Measurements from ENCODE around the gene ADAM11. TPM values are rescaled to one million over a fixed set of nuclear protein-coding genes. Genes with fewer than 3 reads are reported as not detected.

Gene ADAM11
- polyA plus RNA-seq, 1 donor, result 2.8 TPM

GRCh38 chr17:44775838-44776621, 17.2 kb downstream of the ADAM11 start:
- no peak for DNase-seq

- DNase-seq, result no peak
Measured at GRCh38 chr17:44776628-44777393, 18.0 kb downstream of the ADAM11 start.

GRCh38 chr17:44777394-44778348, 18.9 kb downstream of the ADAM11 start:
- DNase-seq, result no peak

- DNase-seq, result no peak
Measured at GRCh38 chr17:44778656-44779210, 19.9 kb downstream of the ADAM11 start.

- DNase-seq, result peak; percentile 71
Measured at GRCh38 chr17:44779211-44780025, 20.6 kb downstream of the ADAM11 start.

- DNase-seq, result no peak
Measured at GRCh38 chr17:44780161-44780560, 21.4 kb downstream of the ADAM11 start.

GRCh38 chr17:44780845-44781480, 22.2 kb downstream of the ADAM11 start:
- no peak for DNase-seq

GRCh38 chr17:44781551-44782325, 22.9 kb downstream of the ADAM11 start:
- no peak for DNase-seq

GRCh38 chr17:44782326-44782850, 23.6 kb downstream of the ADAM11 start:
- no peak for DNase-seq

GRCh38 chr17:44785921-44786320, 27.1 kb downstream of the ADAM11 start:
- DNase-seq, result no peak

- DNase-seq, result no peak
Measured at GRCh38 chr17:44786551-44787081, 27.8 kb downstream of the ADAM11 start.

- no peak for DNase-seq
Measured at GRCh38 chr17:44787271-44787940, 28.6 kb downstream of the ADAM11 start.

GRCh38 chr17:44788139-44788538, 29.4 kb downstream of the ADAM11 start:
- no peak for DNase-seq

GRCh38 chr17:44792276-44792675, 33.5 kb downstream of the ADAM11 start:
- DNase-seq, result no peak

GRCh38 chr17:44793885-44794842, 35.4 kb downstream of the ADAM11 start:
- DNase-seq, result no peak

- DNase-seq, result no peak
Measured at GRCh38 chr17:44794851-44795413, 36.1 kb downstream of the ADAM11 start.

- no peak for DNase-seq
Measured at GRCh38 chr17:44795421-44795820, 36.6 kb downstream of the ADAM11 start.
